K562 (cell line): ENCODE measurements around the gene EFR3B. TPM values are rescaled to one million over a fixed set of nuclear protein-coding genes. Genes with fewer than 3 reads are reported as not detected.
A peak's percentile ranks its signal among the peaks of the same experiment; 100 is the strongest.

Experiments
- ATAC-seq: fragments of 200-7000 bp; cut with Tn5 transposase; 3 replicates; pipeline ENCODE4 v1.9.1; 2020; ENCODE audit warnings: moderate library complexity
- BruUV-seq: library from RNA; stranded (reverse); fragments of 400-500 nt; replicated peaks from 2 replicates; lab custom pipeline; 2021; lab: Mats Ljungman, UMichigan
- CTCF ChIA-PET: fragments of 300-600 bp; formaldehyde crosslinking; extraction: SDS; loops from one replicate; lab custom pipeline; 2021; ENCODE audit warnings: low intra/inter-chr PET ratio; lab: Yijun Ruan, JAX
- POLR2A ChIA-PET: fragments of 300-600, 350-650 bp; sonication (Branson Sonifier 250); formaldehyde crosslinking; extraction: SDS; loops from one replicate; lab custom pipeline; 2021; ENCODE audit warnings: antibody characterized with exemption, inconsistent platforms; lab: Yijun Ruan, JAX
- DNase-seq, 4 experiments: peaks; one replicate each; pipeline versions ENCODE4 v3.0.0 to v3.0.0-alpha.2; 2011 to 2018; ENCODE audit warnings: low spot score in 3 of 4, mixed read lengths in 3 of 4; ENCODE audit errors: extremely low read depth in 1 of 4
- FAIRE-seq: peaks from 2 replicates; lab custom pipeline; 2011; peaks lifted over from hg19 to GRCh38; lab: Jason Lieb, UNC
- H2AFZ ChIP-seq: 2 replicates; pipeline ENCODE4 v1.6.0; 2011; ENCODE audit warnings: low read depth, low read length, control low read depth, inconsistent platforms
- H3K27ac ChIP-seq: fragments of 200-600 bp; 3 replicates; pipeline ENCODE4 v1.8.0; 2011; ENCODE audit warnings: low read depth, mild to moderate bottlenecking, control low read depth, inconsistent platforms, low read length, moderate library complexity, mixed read lengths; ENCODE audit errors: extremely low read depth
- H3K27me3 ChIP-seq, 2 experiments: fragments of 300-600 bp in 1 of 2; 2 replicates in 1 of 2; 3 replicates in 1 of 2; pipeline versions ENCODE4 v1.6.0 to v1.8.0; 2011; ENCODE audit warnings: inconsistent platforms in 2 of 2, low read length in 2 of 2, mild to moderate bottlenecking in 1 of 2, mixed read lengths in 1 of 2, moderate library complexity in 1 of 2; ENCODE audit not compliant: control insufficient read depth in 2 of 2, insufficient read depth in 2 of 2
- H3K36me3 ChIP-seq: fragments of 300-600 bp; 3 replicates; pipeline ENCODE4 v1.8.0; 2011; ENCODE audit warnings: mild to moderate bottlenecking, low read length, inconsistent platforms; ENCODE audit not compliant: control insufficient read depth, insufficient read depth
- H3K4me1 ChIP-seq, 2 experiments: fragments of 200-600 bp in 1 of 2; replicated peaks in 1 of 2; 2 replicates in 1 of 2; 3 replicates in 1 of 2; pipeline versions ENCODE4 v1.5.1 to v1.8.0; 2011; ENCODE audit warnings: inconsistent platforms in 2 of 2, low read length in 2 of 2, mild to moderate bottlenecking in 1 of 2, mixed read lengths in 1 of 2, moderate library complexity in 1 of 2; ENCODE audit not compliant: control insufficient read depth in 2 of 2, insufficient read depth in 2 of 2
- H3K4me2 ChIP-seq: 2 replicates; pipeline ENCODE4 v1.6.1; 2011; ENCODE audit warnings: low read length, control low read depth, inconsistent platforms, mixed read lengths; ENCODE audit not compliant: insufficient read depth
- H3K4me3 ChIP-seq: fragments of 200-600 bp; sonication (generic), shearing (Covaris generic); 2 replicates; pipeline ENCODE4 v1.5.1; 2016; ENCODE audit warnings: control low read depth, inconsistent platforms
- H3K79me2 ChIP-seq: fragments of 200-600 bp; 3 replicates; pipeline ENCODE4 v1.8.0; 2011; ENCODE audit warnings: low read length, inconsistent platforms; ENCODE audit not compliant: control insufficient read depth, insufficient read depth
- H3K9ac ChIP-seq, 2 experiments: 2 replicates each; pipeline versions ENCODE4 v1.6.0 to v1.6.1; 2011; ENCODE audit warnings: low read depth in 2 of 2, low read length in 2 of 2, control low read depth in 1 of 2, inconsistent platforms in 1 of 2, mild to moderate bottlenecking in 1 of 2, mixed read lengths in 1 of 2; ENCODE audit not compliant: insufficient read depth in 1 of 2
- H3K9me1 ChIP-seq: one replicate; pipeline ENCODE4 v1.6.0; 2011; ENCODE audit warnings: inconsistent platforms, mild to moderate bottlenecking, low read length, moderate library complexity; ENCODE audit not compliant: control insufficient read depth, insufficient read depth
- H3K9me3 ChIP-seq: replicated peaks from 2 replicates; pipeline ENCODE4 v1.5.1; 2011; ENCODE audit warnings: low read depth, low read length, inconsistent platforms; ENCODE audit not compliant: control insufficient read depth, insufficient read depth
- H4K20me1 ChIP-seq: replicated peaks from 2 replicates; pipeline ENCODE4 v1.6.1; 2011; ENCODE audit warnings: low read length, inconsistent platforms, mixed read lengths; ENCODE audit not compliant: control insufficient read depth, insufficient read depth
- ARID3B ChIP-seq: fragments of 250-450 bp; sonication (Bioruptor Pico); IDR thresholded peaks from 2 replicates; pipeline ENCODE4 v1.4.0; 2020; ENCODE audit warnings: borderline replicate concordance
- ATF4 ChIP-seq: fragments of 450-650 bp; formaldehyde crosslinking; IDR thresholded peaks from 2 replicates; pipeline ENCODE4 v1.4.0; 2022; ENCODE audit warnings: mild to moderate bottlenecking, moderate library complexity
- ELF1 ChIP-seq: fragments of 200-800 bp; sonication (Bioruptor generic); IDR thresholded peaks from 2 replicates; pipeline ENCODE4 v1.6.1; 2016; ENCODE audit warnings: missing genetic modification characterization, missing compliant biosample characterization
- NCOA4 ChIP-seq: fragments of 450-650 bp; IDR thresholded peaks from 2 replicates; pipeline ENCODE4 v1.6.1; 2018; ENCODE audit warnings: mild to moderate bottlenecking; ENCODE audit not compliant: partially characterized antibody
- PHF20 ChIP-seq: fragments of 450-650 bp; IDR thresholded peaks from 2 replicates; pipeline ENCODE4 v1.6.1; 2018; ENCODE audit not compliant: partially characterized antibody
- RBM25 ChIP-seq: fragments of 200-400 bp; formaldehyde crosslinking; IDR thresholded peaks from 2 replicates; pipeline ENCODE4 v1.6.1; 2018; ENCODE audit warnings: low read length, low read depth, moderate library complexity; ENCODE audit not compliant: severe bottlenecking
- ZFP36 ChIP-seq: fragments of 150-350 bp; IDR thresholded peaks from 2 replicates; pipeline ENCODE4 v1.6.1; 2018; ENCODE audit warnings: low read length, low read depth; ENCODE audit not compliant: partially characterized antibody
- WGBS: fragments of 100-300 bp; shearing (Covaris generic); methylation state at CpG from one replicate; pipeline ENCODE4 v1.1.6; 2016; ENCODE audit warnings: low coverage, mixed read lengths; ENCODE audit not compliant: insufficient coverage; ENCODE audit errors: missing lambda C conversion rate; 5-methylcytosine and 5-hydroxymethylcytosine counted together
- in situ Hi-C: fragments of 300-500 bp; cut with MboI; formaldehyde crosslinking; loops from 4 replicates; pipeline ENCODE4 v1.15.0; 2018; ENCODE audit warnings: inconsistent platforms, mixed read lengths
- intact Hi-C: fragments of 100-400 bp; cut with micrococcal nuclease; formaldehyde crosslinking; loops from 2 replicates; pipeline ENCODE4 v1.14.2; 2022
- polyA plus RNA-seq, 8 experiments: library from polyadenylated mRNA; depleted of rRNA in 4 of 8; stranded (reverse) in 5 of 8; unstranded in 3 of 8; fragments of >200 nt; fragmentation: Nextera tagmentation in 2 of 8; fragmentation: Illumina TruSeq in 1 of 8; extraction: Ambion mirVana in 2 of 8; extraction: Trizol in 1 of 8; gene quantifications; 2 replicates each; pipeline versions ENCODE4 v1.2.1 to v1.2.3, GENCODE V29; 2011 to 2014; ENCODE audit warnings: inconsistent platforms in 1 of 8, missing spikeins in 1 of 8
- total RNA-seq, 7 experiments: library from RNA; depleted of rRNA in 6 of 7; stranded (reverse); fragments of >200 nt in 6 of 7; fragmentation: Illumina TruSeq in 2 of 7; extraction: Trizol in 2 of 7; gene quantifications; 2 replicates each; pipeline versions ENCODE4 v1.2.1 to v1.2.3, GENCODE V29; 2011 to 2021; ENCODE audit warnings: low replicate concordance in 1 of 7
- TF ChIP-seq, protein P1 (sequence below): sonication (generic); formaldehyde crosslinking; IDR thresholded peaks from 2 replicates; pipeline ENCODE4 v1.5.0; 2020; ENCODE audit warnings: missing genetic modification reagents

The EFR3B gene
- total and polyA plus RNA-seq, 9 of the 15 experiments (the other 6 are each of a cell fraction or from before 2014, with no cell fraction given): not detected

DNA sequence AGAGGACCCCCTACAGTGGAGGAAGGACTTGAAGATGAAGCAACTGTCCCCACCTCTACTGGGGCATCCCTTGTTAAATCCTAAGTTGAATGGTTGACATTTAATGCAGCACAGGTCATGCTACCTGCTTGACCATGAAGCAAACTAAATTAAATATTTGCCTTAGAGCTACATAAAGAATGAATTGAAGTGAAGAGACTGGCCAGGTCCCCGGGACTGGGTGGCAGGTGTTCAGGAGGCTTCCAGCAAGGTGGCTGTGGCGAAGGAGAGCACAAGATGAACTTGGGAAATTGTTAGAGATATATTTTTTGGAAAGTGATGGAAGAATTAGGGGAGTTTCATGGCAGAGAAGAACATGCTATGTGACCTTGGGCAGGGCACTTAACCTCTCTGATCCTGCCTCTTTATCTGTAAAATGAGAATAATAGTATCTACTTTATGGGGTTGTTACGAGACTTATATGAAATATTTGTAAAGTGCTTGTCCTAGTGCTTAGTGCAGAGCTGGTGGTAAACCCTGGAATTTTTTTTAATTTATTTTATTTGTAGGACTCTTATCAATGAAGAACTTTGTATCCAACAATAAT is 37.3 kb downstream of the EFR3B start:
- no peaks in the 10 kb centered on the region for H4K20me1 ChIP-seq
- H3K4me2 ChIP-seq: no peak overlapping the region
- POLR2A ChIA-PET: interaction anchor here (0.7 kb wide), 1 partner anchor 16 kb away, joined by 3 read pairs; no protein-coding TSS in a partner anchor
- H3K9me3 ChIP-seq: no peaks in the 10 kb centered on the region
- intact Hi-C loops: no loop called here
- in situ Hi-C loops: no loop called here
- no TSS peak for BruUV-seq
- H3K27me3 ChIP-seq: peaks cover 36 to 42% of the 10 kb centered on the region in 2 experiments
- TF ChIP-seq ZFP36: peak; percentile 45
- TF ChIP-seq RBM25: peak; percentile 64
- TF ChIP-seq ELF1 (tag): no peak
- TF ChIP-seq PHF20: no peak
- TF ChIP-seq ATF4 (CRISPR knock-in tag): no peak
- no peak for TF ChIP-seq NCOA4
- TF ChIP-seq, protein P1, sequence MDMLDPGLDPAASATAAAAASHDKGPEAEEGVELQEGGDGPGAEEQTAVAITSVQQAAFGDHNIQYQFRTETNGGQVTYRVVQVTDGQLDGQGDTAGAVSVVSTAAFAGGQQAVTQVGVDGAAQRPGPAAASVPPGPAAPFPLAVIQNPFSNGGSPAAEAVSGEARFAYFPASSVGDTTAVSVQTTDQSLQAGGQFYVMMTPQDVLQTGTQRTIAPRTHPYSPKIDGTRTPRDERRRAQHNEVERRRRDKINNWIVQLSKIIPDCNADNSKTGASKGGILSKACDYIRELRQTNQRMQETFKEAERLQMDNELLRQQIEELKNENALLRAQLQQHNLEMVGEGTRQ (CRISPR knock-in tag): no peak
- no peak for TF ChIP-seq ARID3B (CRISPR knock-in tag)
- DNase-seq (no peak), ATAC-seq (no peak), FAIRE-seq (no peak)
- H3K79me2 ChIP-seq: no peaks in the 10 kb centered on the region
- H3K4me1 ChIP-seq: no peaks in the 10 kb centered on the region
- no peak overlapping the region for H3K4me3 ChIP-seq
- CTCF ChIA-PET: no interaction called here
- H3K9ac ChIP-seq: no peak overlapping the region
- no peak overlapping the region for H2AFZ ChIP-seq
- H3K27ac ChIP-seq: no peak overlapping the region
- no peaks in the 10 kb centered on the region for H3K9me1 ChIP-seq
- H3K36me3 ChIP-seq: no peaks in the 10 kb centered on the region
- 2% methylated on average over 3 of the region's 3 CpGs for WGBS
